OCI-LY7 (cell line): ENCODE results near the gene AGAP2. TPM values are rescaled to one million over a fixed set of nuclear protein-coding genes. Genes with fewer than 3 reads are reported as not detected.

Source experiments
- BruUV-seq: library from RNA; stranded (reverse); fragments of 400-500 nt; replicated peaks from 2 replicates; lab custom pipeline; 2021; lab: Mats Ljungman, UMichigan
- CTCF ChIA-PET: fragments of 300-600 bp; sonication (Branson Sonifier 250); formaldehyde crosslinking; loops from one replicate; lab custom pipeline; 2022; ENCODE audit warnings: antibody characterized with exemption; ENCODE audit not compliant: unreplicated experiment; lab: Charles Lee
- POLR2A ChIA-PET: fragments of 300-600 bp; sonication (Branson Sonifier 250); formaldehyde crosslinking; loops from one replicate; lab custom pipeline; 2022; ENCODE audit warnings: antibody characterized with exemption; lab: Charles Lee
- DNase-seq: peaks from one replicate; pipeline ENCODE4 v3.0.0-alpha.2; 2015; ENCODE audit warnings: low spot score
- H2AFZ ChIP-seq: fragments of 200-600 bp; sonication (generic), shearing (Covaris generic); 2 replicates; pipeline ENCODE4 v1.6.1; 2014; ENCODE audit warnings: mild to moderate bottlenecking, antibody characterized with exemption, low read length, moderate library complexity
- H3K27ac ChIP-seq: fragments of 200-600 bp; sonication (generic); 2 replicates; pipeline ENCODE4 v1.5.1; 2014; ENCODE audit warnings: mixed run types, low read depth, mild to moderate bottlenecking, moderate library complexity, low read length, inconsistent platforms; ENCODE audit not compliant: poor library complexity, severe bottlenecking
- H3K36me3 ChIP-seq: fragments of 200-600 bp; sonication (generic); 2 replicates; pipeline ENCODE4 v1.6.1; 2014; ENCODE audit warnings: mild to moderate bottlenecking, antibody characterized with exemption, low read length, moderate library complexity, mixed read lengths; ENCODE audit not compliant: insufficient read depth
- H3K4me1 ChIP-seq: fragments of 200-600 bp; sonication (generic); 2 replicates; pipeline ENCODE4 v1.5.1; 2014; ENCODE audit warnings: mild to moderate bottlenecking, low read length; ENCODE audit not compliant: insufficient read depth, poor library complexity, severe bottlenecking
- H3K4me2 ChIP-seq: fragments of 200-600 bp; sonication (generic); 2 replicates; pipeline ENCODE4 v1.6.1; 2014; ENCODE audit warnings: mild to moderate bottlenecking, low read length
- H3K4me3 ChIP-seq: fragments of 200-600 bp; sonication (generic); 2 replicates; pipeline ENCODE4 v1.5.1; 2014; ENCODE audit warnings: mild to moderate bottlenecking, low read depth, low read length; ENCODE audit not compliant: poor library complexity, severe bottlenecking
- H3K79me2 ChIP-seq: fragments of 200-600 bp; sonication (generic); 2 replicates; pipeline ENCODE4 v1.6.1; 2016; ENCODE audit warnings: low read depth, mild to moderate bottlenecking, low read length, moderate library complexity, mixed read lengths; ENCODE audit not compliant: insufficient read depth
- H3K9me2 ChIP-seq: fragments of 200-600 bp; sonication (generic); 2 replicates; pipeline ENCODE4 v1.6.1; 2016; ENCODE audit warnings: mild to moderate bottlenecking, low read length, mixed read lengths; ENCODE audit not compliant: insufficient read depth
- H3K9me3 ChIP-seq: fragments of 200-600 bp; sonication (generic); 2 replicates; pipeline ENCODE4 v1.6.1; 2014; ENCODE audit warnings: mild to moderate bottlenecking, mixed run types, low read length, mixed read lengths
- H4K20me1 ChIP-seq: fragments of 200-600 bp; sonication (generic); 2 replicates; pipeline ENCODE4 v1.6.1; 2014; ENCODE audit warnings: mild to moderate bottlenecking, antibody characterized with exemption, low read length, moderate library complexity, mixed read lengths; ENCODE audit not compliant: insufficient read depth
- EZH2phosphoT487 ChIP-seq: fragments of 200-600 bp; sonication (generic); IDR thresholded peaks from 2 replicates; pipeline ENCODE4 v1.6.1; 2018; ENCODE audit warnings: low read depth, borderline replicate concordance, mild to moderate bottlenecking, mixed run types, antibody characterized with exemption, low read length, moderate library complexity, mixed read lengths
- intact Hi-C: fragments of 100-400 bp; cut with micrococcal nuclease; formaldehyde crosslinking; loops from one replicate; pipeline ENCODE4 v1.10.0; 2022; ENCODE audit not compliant: unreplicated experiment
- total RNA-seq, 2 experiments: library from RNA; depleted of rRNA in 1 of 2; stranded (reverse); fragments of >200 nt in 1 of 2; shearing (Covaris generic) in 1 of 2; gene quantifications; 2 replicates each; pipeline ENCODE4 v1.2.3, GENCODE V29; 2014 to 2022
- TF ChIP-seq, protein P1 (sequence below): fragments of 200-600 bp; sonication (generic); conservative IDR thresholded peaks from 2 replicates; pipeline ENCODE4 v1.5.1; 2014; ENCODE audit warnings: mild to moderate bottlenecking, antibody characterized with exemption, low read length, moderate library complexity, mixed read lengths

The AGAP2 gene
- total RNA-seq, 2 experiments from 2014 or later, result 14.8 to 26.5 TPM

DNA sequence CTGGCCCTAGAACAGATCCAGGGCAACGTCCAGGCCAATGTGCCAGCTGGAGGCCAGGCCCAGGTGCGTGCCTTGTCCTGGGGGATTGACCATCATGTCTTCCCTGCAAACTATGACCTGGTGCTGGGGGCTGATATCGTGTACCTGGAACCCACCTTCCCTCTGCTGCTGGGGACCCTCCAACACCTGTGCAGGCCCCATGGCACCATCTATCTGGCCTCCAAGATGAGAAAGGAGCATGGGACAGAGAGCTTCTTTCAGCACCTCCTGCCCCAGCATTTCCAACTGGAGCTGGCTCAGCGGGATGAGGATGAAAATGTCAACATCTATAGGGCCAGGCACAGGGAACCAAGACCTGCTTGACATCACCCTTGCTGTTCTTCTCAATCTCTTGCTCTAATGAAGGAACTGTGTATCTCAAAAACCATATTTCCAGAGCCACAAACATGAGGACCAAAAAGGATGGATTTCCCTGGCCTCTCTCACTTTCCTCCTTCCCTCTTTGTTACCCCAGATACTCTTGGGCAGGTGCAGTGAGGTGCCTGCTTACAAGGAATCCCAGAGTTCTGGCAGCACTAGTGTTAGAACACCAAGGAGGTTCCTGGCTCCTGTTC, 41.8 kb upstream of the AGAP2 start:
- Histone ChIP-seq H3K36me3 (peaks cover 11% of the 10 kb centered on the region), H3K9me2 (no peaks in the 10 kb centered on the region), H3K79me2 (peaks cover 24% of the 10 kb centered on the region), H4K20me1 (no peaks in the 10 kb centered on the region), H3K27ac (no peak overlapping the region), H3K9me3 (no peaks in the 10 kb centered on the region), H2AFZ (no peak overlapping the region), H3K4me3 (no peak overlapping the region), H3K4me2 (no peak overlapping the region), H3K4me1 (peaks cover 26% of the 10 kb centered on the region)
- CTCF ChIA-PET, result interaction anchor here (1.0 kb wide), 1 partner anchor 24 kb away, joined by 5 read pairs; no protein-coding TSS in a partner anchor
- no peak for DNase-seq
- TF ChIP-seq, protein P1, sequence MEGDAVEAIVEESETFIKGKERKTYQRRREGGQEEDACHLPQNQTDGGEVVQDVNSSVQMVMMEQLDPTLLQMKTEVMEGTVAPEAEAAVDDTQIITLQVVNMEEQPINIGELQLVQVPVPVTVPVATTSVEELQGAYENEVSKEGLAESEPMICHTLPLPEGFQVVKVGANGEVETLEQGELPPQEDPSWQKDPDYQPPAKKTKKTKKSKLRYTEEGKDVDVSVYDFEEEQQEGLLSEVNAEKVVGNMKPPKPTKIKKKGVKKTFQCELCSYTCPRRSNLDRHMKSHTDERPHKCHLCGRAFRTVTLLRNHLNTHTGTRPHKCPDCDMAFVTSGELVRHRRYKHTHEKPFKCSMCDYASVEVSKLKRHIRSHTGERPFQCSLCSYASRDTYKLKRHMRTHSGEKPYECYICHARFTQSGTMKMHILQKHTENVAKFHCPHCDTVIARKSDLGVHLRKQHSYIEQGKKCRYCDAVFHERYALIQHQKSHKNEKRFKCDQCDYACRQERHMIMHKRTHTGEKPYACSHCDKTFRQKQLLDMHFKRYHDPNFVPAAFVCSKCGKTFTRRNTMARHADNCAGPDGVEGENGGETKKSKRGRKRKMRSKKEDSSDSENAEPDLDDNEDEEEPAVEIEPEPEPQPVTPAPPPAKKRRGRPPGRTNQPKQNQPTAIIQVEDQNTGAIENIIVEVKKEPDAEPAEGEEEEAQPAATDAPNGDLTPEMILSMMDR, result no peak
- no peak for TF ChIP-seq EZH2phosphoT487
- BruUV-seq, result no TSS peak
- intact Hi-C loops, result loop anchor here (5.0 kb wide), 1 partner anchor 127 kb away; no protein-coding TSS in a partner anchor
- POLR2A ChIA-PET, result interaction anchor here (0.6 kb wide), 1 partner anchor 151 kb away, joined by 4 read pairs; no protein-coding TSS in a partner anchor

DNA sequence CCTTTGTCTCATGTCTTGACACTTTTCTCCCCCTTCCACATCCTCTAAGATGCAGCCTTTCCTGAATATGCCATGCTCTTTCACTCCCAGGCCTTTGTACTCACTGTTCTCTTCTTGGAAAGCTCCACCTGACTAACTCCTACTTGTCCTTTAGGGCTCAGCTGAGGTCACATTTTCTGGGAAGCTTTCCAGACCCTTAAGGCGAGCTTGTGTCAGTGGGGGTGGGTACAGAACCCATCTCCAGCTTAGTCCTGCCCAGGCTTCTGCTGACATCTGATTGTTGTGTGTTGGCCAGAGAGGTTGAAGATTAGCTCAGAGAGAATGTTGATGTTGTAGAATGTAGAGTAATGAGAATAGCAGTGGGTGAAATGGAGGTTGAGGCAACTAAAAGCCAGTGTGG, 41.2 kb upstream of the AGAP2 start:
- no peak overlapping the region for H3K27ac ChIP-seq
- ChIA-PET CTCF (interaction anchor here (1.0 kb wide), 1 partner anchor 23 kb away, joined by 5 read pairs; no protein-coding TSS in a partner anchor), POLR2A (interaction anchor here (0.6 to 1.2 kb wide), 4 partner anchors 14 to 152 kb away, joined by 3 to 4 read pairs (median 4); no protein-coding TSS in a partner anchor)
- H2AFZ ChIP-seq, result no peak overlapping the region
- no peaks in the 10 kb centered on the region for H3K9me3 ChIP-seq
- no peak for DNase-seq
- peaks cover 8% of the 10 kb centered on the region; the same call in 1 of the 2 replicates for H3K36me3 ChIP-seq
- TF ChIP-seq, protein P1, result no peak
- TF ChIP-seq EZH2phosphoT487, result no peak
- no peak overlapping the region for H3K4me2 ChIP-seq
- H3K4me1 ChIP-seq, result peaks cover 26% of the 10 kb centered on the region
- no TSS peak for BruUV-seq
- intact Hi-C loops, result loop anchor here (5.0 kb wide), 1 partner anchor 128 kb away; no protein-coding TSS in a partner anchor
- H3K9me2 ChIP-seq, result no peaks in the 10 kb centered on the region
- no peak overlapping the region for H3K4me3 ChIP-seq
- no peaks in the 10 kb centered on the region for H4K20me1 ChIP-seq
- H3K79me2 ChIP-seq, result peaks cover 21% of the 10 kb centered on the region

DNA sequence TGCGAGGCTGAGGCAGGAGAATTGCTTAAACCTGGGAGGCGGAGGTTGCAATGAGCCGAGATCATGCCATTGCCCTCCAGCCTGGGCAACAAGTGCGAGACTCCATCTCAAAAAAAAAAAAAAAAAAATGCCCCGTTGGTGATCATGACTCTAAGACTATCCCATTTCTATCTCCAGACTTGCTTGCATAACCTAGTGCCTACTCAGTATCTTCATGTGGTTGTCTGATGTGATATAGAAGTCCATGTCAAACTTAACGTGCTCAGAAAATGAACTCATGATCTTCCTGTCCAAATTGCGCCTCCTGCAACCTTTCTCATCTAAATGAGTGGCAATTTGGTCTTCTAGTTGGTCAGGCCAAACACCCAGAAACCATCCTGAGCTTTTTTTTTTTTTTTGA, 39.4 kb upstream of the AGAP2 start:
- TF ChIP-seq EZH2phosphoT487, result no peak
- TF ChIP-seq, protein P1, result no peak
- H3K9me2 ChIP-seq, result no peaks in the 10 kb centered on the region
- peaks cover 24% of the 10 kb centered on the region for H3K4me1 ChIP-seq
- POLR2A ChIA-PET, result no interaction called here
- no peak overlapping the region for H3K4me3 ChIP-seq
- CTCF ChIA-PET, result no interaction called here
- intact Hi-C loops, result no loop called here
- no peaks in the 10 kb centered on the region for H3K36me3 ChIP-seq
- no peak overlapping the region for H2AFZ ChIP-seq
- no peaks in the 10 kb centered on the region for H4K20me1 ChIP-seq
- peaks cover 3% of the 10 kb centered on the region for H3K79me2 ChIP-seq
- no peak for DNase-seq
- no peak overlapping the region for H3K4me2 ChIP-seq
- H3K27ac ChIP-seq, result no peak overlapping the region
- BruUV-seq, result no TSS peak
- H3K9me3 ChIP-seq, result no peaks in the 10 kb centered on the region
